Stimulated activated CD4-positive, alpha-beta T cell treated with anti-CD3 and anti-CD28 coated beads, Interleukin-12 subunit alpha, Interleukin-12 subunit beta, amount 100 ng/mL, for 24 hours (primary cell): ENCODE data around the gene ZFYVE19.
"Not testable (repeated sequence)": the region's sequence is repeated elsewhere in the genome, so short reads cannot be mapped to it uniquely, and the experiment has no call there.

Experiments
- DNase-seq, 2 experiments: peaks; one replicate each; pipeline ENCODE4 v3.0.0-alpha.2; 2020; ENCODE audit warnings: low read depth in 2 of 2

The ZFYVE19 gene

GRCh38 chr15:40847223-40847961 is 40.5 kb downstream of the ZFYVE19 start:
- DNase-seq = no peak

DNA sequence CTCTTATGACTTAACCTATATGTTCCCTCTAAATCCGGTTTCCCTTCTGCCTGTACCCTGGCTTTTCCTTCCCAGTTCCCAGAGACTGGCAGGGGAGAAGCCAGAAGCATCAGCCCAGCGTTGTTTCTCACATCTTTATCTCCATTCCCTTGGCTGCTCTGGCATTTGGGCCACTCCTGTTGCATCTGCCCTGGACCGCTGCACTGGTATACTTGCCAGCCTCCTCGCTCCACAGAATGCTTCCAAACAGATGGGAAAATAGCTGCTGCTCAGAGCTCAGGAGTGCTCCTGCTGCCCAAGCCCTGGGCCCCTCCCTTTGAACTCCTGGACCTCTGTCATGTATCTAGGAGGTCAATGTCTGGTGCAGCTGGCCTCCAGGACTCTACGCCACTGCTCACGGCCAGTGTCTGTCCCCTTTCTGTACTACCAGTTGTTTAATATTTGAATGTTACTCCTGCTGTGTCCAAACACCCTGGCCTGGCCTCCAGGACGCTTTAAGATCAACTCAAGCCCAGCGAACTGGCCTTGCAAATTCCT is 43.8 kb downstream of the ZFYVE19 start:
- DNase-seq = no peak

GRCh38 chr15:40852529-40852928 is 45.6 kb downstream of the ZFYVE19 start:
- no peak for DNase-seq

GRCh38 chr15:40853241-40853890 is 46.5 kb downstream of the ZFYVE19 start:
- no peak for DNase-seq

- DNase-seq = no peak
These were observed 47.3 kb downstream of the ZFYVE19 start for GRCh38 chr15:40854161-40854560.

DNA sequence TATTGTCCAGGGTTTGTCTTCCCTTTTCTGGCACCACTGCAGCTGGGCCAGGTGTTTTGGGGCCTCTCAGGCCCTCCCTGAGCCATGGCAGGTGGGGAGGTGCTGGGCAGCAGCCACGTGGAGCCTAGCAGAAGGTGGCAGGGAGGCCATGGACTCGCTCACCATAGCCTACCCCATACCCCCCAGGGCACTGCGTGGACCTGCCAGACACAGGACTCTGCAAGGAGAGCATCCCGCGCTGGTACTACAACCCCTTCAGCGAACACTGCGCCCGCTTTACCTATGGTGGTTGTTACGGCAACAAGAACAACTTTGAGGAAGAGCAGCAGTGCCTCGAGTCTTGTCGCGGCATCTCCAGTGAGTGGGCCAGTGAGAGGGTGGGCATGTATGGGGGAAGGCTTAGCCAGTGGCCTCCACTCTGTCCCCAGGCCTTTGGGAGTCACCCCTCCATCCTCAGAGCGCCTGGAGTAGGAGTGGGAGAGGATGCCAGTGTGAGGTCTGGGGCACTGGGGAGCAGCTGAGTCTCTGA is 48.9 kb downstream of the ZFYVE19 start:
- no peak for DNase-seq

DNA sequence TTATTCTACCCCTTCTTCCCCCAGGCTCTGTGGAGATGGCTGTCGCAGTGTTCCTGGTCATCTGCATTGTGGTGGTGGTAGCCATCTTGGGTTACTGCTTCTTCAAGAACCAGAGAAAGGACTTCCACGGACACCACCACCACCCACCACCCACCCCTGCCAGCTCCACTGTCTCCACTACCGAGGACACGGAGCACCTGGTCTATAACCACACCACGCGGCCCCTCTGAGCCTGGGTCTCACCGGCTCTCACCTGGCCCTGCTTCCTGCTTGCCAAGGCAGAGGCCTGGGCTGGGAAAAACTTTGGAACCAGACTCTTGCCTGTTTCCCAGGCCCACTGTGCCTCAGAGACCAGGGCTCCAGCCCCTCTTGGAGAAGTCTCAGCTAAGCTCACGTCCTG is 49.9 kb downstream of the ZFYVE19 start:
- DNase-seq = no peak

DNA sequence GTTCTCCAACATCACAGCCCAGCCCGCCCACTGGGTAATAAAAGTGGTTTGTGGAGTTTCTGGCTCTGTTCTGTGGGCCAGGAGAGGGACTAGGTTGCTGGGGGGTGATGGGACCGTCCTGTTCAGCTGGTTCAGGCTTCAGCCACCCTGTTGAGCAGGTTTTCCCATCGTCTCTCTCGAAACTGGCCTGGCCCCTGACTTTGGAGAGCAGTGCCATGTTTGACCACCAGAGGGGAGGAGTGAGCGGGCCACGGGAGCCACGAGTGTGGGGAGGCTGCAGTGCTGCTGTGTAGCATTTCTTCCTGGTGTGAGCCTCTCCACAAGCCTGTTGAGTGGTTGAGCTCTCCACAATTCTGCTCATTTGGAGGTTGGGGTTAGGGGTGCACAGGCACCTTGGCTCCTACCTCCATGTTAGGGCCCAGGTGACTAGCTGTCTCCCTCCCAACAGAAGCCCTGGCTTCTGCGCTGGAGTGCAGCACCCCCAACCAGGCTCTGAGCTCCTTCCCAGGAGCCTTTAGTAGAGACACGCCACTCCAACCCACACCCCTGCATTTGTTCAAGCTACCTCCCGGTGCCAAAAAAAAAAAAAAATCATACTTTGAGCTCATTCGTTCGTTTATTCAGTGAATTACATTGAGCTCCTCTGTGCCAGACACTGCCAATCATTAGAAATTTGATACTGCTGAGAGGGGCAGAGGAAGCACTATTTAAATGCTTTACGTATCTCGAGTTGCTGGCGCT is 50.9 kb downstream of the ZFYVE19 start:
- peak; percentile 64 to 82 for DNase-seq

- DNase-seq = no peak
These were observed 51.8 kb downstream of the ZFYVE19 start for GRCh38 chr15:40858706-40859105.

DNA sequence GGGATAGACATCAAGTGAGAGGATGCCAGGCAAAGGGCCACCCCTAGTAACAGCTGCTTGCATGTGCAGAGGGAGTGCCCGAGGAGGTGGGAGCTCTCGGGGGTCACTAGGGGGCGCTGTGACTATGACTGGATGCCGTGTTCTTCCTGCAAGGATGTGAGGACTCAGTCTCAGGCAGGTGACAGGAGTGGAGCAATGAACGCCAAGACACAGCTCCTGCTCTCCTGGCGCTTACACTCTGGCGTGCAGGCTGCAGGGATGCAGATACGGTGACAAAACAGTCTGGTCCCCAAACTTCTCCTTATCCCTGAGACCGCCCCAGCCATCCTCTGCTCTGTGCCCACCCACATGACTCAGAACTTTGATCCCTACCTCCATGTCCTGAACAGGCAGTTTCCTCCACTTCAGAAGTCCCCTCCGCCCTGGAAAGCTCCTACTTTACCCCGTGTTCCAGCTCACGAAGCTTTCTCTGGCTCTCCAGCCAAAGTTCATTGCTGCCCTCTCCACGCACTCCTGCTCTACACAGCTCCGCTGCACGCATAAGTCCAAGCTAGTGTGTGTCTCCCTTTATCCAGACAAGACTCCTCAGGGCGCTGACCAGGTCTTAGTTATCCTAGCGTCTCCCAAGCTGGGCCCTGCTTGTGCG is 52.4 kb downstream of the ZFYVE19 start:
- DNase-seq = peak; percentile 70 to 88

DNA sequence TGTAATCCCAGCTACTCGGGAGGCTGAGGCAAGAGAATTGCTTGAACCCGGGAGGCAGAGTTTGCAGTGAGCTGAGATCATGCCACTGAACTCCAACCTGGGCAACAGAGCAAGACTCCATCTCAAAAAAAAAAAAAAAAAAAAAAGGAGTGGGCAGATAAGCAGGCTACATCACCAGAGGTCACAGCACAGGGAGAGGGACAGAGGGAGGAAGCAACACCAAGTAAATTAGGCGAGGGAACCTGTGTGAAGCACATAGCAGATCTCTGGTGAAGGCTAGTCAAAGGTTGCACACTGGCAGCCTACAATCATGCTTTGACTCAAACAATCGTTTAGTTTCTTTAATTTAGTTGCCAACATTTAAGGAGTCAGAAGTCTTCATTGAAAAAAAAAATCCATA is 54.3 kb downstream of the ZFYVE19 start:
- not testable (repeated sequence) for DNase-seq

DNA sequence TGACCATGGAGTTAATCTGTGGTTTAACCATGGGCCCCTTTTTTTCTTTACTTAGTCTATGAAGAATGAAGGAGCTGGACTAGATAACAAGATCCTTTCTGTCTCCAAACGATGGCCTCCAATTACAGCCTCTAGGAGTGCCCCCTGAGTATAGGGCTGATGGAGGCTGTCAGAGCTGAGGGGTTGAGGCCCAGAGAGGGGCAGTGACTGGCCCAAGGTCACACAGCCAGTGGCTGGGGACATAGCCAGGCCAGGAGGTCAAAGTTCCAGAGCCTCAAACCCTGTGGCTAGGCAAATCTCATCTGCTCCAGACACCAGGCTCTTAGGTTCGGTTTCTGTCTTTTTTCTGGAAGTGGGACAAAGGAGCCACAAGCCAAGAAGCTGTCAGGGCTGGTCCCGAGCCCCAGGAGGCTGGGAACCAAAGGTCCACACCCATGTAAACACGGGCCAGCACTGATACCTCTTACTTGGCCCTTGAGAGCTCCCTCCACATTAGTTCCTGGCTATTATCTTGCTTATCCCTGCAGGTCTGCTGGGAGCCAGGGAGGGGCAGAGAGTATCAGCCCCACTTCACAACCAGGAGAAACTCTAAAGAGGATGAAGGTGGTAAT is 56.9 kb downstream of the ZFYVE19 start:
- no peak for DNase-seq
